ENCODE results near the gene KCNS1. TPM values are rescaled to one million over a fixed set of nuclear protein-coding genes. Genes with fewer than 3 reads are reported as not detected.

The KCNS1 gene
- total RNA-seq, 2 donors from 2014 or later = 0.33 to 0.39 TPM

- no peak for DNase-seq (ENCODE audit: low spot score)
- H3K27me3 ChIP-seq = no peaks in the 10 kb centered on the region
- no peak for TF ChIP-seq CTCF (IDR thresholded peaks at IDR 0.05)
These were observed 16.7 kb upstream of the KCNS1 start for GRCh38 chr20:45117581-45117980.

GRCh38 chr20:45115829-45116228, 14.9 kb upstream of the KCNS1 start:
- DNase-seq (ENCODE audit: low spot score) = no peak
- H3K27ac ChIP-seq = no peak overlapping the region
- H3K27me3 ChIP-seq = no peaks in the 10 kb centered on the region
- no peaks in the 10 kb centered on the region for H3K36me3 ChIP-seq
- no peak overlapping the region for H3K4me3 ChIP-seq
- no peaks in the 10 kb centered on the region for H3K4me1 ChIP-seq
- no peak for TF ChIP-seq CTCF (IDR thresholded peaks at IDR 0.05)
- no peaks in the 10 kb centered on the region for H3K9me3 ChIP-seq

More at GRCh38 chr20:45117581-45117980, 16.7 kb upstream of the KCNS1 start:
- H3K4me3 ChIP-seq = no peak overlapping the region
- H3K4me1 ChIP-seq = no peaks in the 10 kb centered on the region
- H3K36me3 ChIP-seq = no peaks in the 10 kb centered on the region
- no peak overlapping the region for H3K27ac ChIP-seq
- H3K9me3 ChIP-seq = no peaks in the 10 kb centered on the region

DNA sequence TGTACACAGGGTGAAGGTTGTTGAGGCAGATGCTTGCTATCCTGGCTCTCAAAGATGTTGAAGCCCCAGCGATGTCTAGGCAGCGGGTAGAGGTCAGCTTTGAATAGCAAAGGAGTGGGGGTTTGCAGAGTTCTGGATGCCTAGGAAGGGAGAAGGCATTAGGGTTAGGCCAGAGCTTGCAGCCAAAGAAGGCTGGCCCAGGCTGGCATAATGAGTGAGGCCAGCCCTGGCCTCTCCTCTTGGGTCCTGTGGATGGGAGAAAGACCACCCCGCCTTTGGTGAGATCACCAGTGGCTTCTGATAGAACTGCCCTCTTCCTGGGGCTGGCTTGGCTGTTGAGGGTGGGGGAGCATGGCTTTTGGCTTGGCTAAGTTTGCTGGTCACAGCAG, 14.5 kb upstream of the KCNS1 start:
- H3K27ac ChIP-seq = no peak overlapping the region
- peak; percentile 26 for DNase-seq (ENCODE audit: low spot score)
- H3K4me1 ChIP-seq = no peaks in the 10 kb centered on the region
- no peaks in the 10 kb centered on the region for H3K9me3 ChIP-seq
- H3K4me3 ChIP-seq = no peak overlapping the region
- H3K36me3 ChIP-seq = no peaks in the 10 kb centered on the region
- H3K27me3 ChIP-seq = no peaks in the 10 kb centered on the region
- TF ChIP-seq CTCF (IDR thresholded peaks at IDR 0.05) = no peak

DNA sequence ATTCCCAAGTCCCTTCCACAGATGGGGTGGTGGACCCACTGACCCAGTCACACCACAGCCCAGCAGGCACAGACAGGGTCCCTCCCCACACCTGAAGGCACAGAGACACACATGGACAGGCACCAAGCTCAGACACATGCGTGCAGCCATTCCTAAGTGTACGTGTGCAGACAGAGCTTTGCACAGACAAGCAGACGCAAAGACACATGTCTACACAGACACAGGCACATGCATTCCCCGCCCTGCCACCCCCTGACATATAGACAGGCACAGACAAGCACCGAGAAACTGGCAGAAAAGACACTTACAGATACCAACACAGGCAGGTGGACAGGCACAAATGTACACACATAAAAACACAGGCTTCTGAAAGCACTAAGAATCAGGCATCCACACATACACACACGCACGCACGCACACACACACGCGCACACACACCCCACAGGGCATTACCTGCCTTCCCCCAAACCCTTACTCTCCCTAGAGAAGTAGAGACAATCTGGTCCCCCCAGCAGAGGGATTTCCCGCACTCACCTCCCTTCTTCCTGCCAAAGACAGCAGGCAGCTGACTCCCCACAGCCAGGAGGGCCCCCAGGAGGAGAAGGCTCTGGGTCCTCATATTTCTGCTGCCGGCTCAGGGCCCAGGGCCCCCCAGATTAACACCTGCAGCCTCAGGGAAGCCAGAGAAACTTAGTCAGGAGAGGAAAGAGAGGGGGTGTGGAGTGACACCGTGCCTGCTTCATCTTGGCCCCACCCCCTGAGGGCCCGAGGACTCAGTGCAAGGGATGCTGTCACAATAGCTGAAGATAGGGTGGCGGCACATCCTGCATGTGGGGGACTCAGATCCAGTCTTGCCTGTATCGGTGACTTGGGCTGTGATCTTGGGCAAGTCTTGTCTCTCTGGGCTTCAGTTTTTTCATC, 13.8 kb upstream of the KCNS1 start, which contains the start of gene WFDC5:
TSS of gene WFDC5 (minus strand) at position 710 of the 921 bp plus-strand sequence. CDS start at position 619, 91 bp downstream.
- TF ChIP-seq CTCF (IDR thresholded peaks at IDR 0.05) = no peak
- Histone ChIP-seq H3K9me3 (no peaks in the 10 kb centered on the region), H3K4me1 (no peaks in the 10 kb centered on the region), H3K36me3 (no peaks in the 10 kb centered on the region), H3K27ac (no peak within 1 kb of the TSS), H3K4me3 (no peak within 1 kb of the TSS), H3K27me3 (no peaks in the 10 kb centered on the region)
- peak; percentile 32 for DNase-seq (ENCODE audit: low spot score)

DNA sequence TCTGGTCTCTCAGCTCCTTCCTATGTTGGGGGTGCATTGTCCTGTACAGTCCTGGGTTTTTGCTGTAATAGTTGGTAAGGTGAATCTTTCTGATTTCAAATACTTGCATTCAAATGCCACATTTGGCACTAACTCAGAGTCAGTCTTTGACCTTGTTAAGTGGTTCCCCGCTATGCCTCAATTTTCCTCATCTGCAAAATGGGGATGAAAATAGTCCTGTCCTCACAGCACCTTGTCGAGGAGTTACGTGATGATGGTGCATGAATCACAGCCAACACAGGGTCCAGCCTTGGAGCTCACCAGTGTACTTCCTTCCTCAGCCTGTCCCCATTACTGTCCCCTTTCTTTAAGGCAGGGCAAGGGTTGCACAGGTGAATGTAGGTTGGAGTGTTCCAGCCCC, 12.9 kb upstream of the KCNS1 start:
- Histone ChIP-seq H3K27me3 (no peaks in the 10 kb centered on the region), H3K36me3 (no peaks in the 10 kb centered on the region), H3K4me1 (no peaks in the 10 kb centered on the region), H3K27ac (no peak overlapping the region), H3K4me3 (no peak overlapping the region), H3K9me3 (no peaks in the 10 kb centered on the region)
- no peak for DNase-seq (ENCODE audit: low spot score)
- no peak for TF ChIP-seq CTCF (IDR thresholded peaks at IDR 0.05)
